Suprapubic skin (tissue), 4 donors: ENCODE measurements around the gene CACNA1E.

Experiments
- EP300 ChIP-seq: sonication (generic); formaldehyde crosslinking; IDR thresholded peaks from one replicate; pipeline ENCODE4 v1.6.1; 2017; ENCODE audit warnings: antibody characterized with exemption
- POLR2A ChIP-seq, 2 donors: fragments of 450-650 bp; IDR thresholded peaks; one replicate each; pipeline ENCODE4 v1.6.1; 2017; ENCODE audit warnings: antibody characterized with exemption in 2 of 2, mild to moderate bottlenecking in 2 of 2, moderate library complexity in 2 of 2
- POLR2AphosphoS5 ChIP-seq, 3 donors: sonication (generic); formaldehyde crosslinking; IDR thresholded peaks; one replicate each; pipeline ENCODE4 v1.6.1; 2017; ENCODE audit warnings: antibody characterized with exemption in 3 of 3
- TF ChIP-seq, protein P1 (sequence below), 2 donors: fragments of 200-600 bp in 1 of 2; fragments of 450-650 bp in 1 of 2; sonication (generic) in 1 of 2; IDR thresholded peaks; one replicate each; pipeline ENCODE4 v1.5.1; 2016 to 2019; ENCODE audit warnings: antibody characterized with exemption in 2 of 2, mild to moderate bottlenecking in 1 of 2, moderate library complexity in 1 of 2

DNA sequence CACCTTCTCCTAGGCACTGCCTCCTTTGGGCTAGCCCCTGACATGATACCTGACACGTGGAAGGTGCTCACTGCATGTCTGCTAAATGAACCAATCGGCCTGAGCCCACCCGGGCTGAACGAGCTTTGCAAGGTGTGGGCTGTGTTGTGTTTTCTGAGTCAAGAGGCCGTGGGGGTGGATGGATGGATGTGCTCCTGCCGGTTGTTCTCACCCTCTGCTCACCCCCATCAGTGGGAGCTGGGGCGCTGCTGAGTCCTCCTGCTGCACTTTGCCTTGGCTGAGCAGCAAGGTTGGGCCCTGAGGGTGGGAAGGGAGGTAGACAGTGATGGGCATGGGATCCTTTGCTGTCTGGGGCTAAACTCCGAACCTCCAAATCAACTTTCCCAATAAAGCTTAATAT lies 6.7 kb upstream of the CACNA1E start:
- TF ChIP-seq, protein P1, sequence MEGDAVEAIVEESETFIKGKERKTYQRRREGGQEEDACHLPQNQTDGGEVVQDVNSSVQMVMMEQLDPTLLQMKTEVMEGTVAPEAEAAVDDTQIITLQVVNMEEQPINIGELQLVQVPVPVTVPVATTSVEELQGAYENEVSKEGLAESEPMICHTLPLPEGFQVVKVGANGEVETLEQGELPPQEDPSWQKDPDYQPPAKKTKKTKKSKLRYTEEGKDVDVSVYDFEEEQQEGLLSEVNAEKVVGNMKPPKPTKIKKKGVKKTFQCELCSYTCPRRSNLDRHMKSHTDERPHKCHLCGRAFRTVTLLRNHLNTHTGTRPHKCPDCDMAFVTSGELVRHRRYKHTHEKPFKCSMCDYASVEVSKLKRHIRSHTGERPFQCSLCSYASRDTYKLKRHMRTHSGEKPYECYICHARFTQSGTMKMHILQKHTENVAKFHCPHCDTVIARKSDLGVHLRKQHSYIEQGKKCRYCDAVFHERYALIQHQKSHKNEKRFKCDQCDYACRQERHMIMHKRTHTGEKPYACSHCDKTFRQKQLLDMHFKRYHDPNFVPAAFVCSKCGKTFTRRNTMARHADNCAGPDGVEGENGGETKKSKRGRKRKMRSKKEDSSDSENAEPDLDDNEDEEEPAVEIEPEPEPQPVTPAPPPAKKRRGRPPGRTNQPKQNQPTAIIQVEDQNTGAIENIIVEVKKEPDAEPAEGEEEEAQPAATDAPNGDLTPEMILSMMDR (IDR thresholded peaks at IDR 0.05), result no peak
- no peak for TF ChIP-seq POLR2A (IDR thresholded peaks at IDR 0.05)
- TF ChIP-seq POLR2AphosphoS5 (IDR thresholded peaks at IDR 0.05), result no peak
- no peak for TF ChIP-seq EP300
